Stimulated activated CD4-positive, alpha-beta T cell treated with anti-CD3 and anti-CD28 coated beads, Interleukin-15, amount 100 ng/mL, for 24 hours (primary cell): Measurements from ENCODE around the gene FBP1.
"Not testable (repeated sequence)": the region's sequence is repeated elsewhere in the genome, so short reads cannot be mapped to it uniquely, and the experiment has no call there.

Experiments
- DNase-seq: peaks from one replicate; pipeline ENCODE4 v3.0.0-alpha.2; 2020

Gene FBP1

GRCh38 chr9:94611638-94612068 lies 27.7 kb downstream of the FBP1 start:
- peak; percentile 85 for DNase-seq

DNA sequence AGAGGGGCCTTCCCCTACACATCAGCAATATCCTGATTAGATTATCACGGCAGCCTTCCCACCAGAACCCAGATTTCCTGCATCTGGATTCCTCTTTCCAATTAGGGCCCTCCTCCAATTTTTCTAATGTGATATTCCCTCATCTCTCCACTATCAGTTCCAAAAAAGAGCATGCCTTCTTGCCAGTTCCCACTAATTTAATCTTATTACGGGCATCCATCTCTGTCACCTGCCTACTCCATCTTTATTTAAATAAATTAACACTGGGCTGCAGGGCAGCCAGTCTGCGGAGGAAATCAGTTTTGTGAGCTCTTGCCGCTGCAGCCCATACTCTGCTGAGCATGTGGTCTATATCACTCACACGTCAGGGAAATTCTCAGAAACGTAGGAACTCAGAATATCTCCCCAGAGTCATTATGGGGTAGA lies 29.1 kb downstream of the FBP1 start:
- no peak for DNase-seq

GRCh38 chr9:94607423-94607691 lies 32.0 kb downstream of the FBP1 start:
- DNase-seq: no peak

GRCh38 chr9:94606646-94607422 lies 32.5 kb downstream of the FBP1 start:
- DNase-seq: no peak

- DNase-seq: peak; percentile 84
Observed at GRCh38 chr9:94603259-94604160, 35.8 kb downstream of the FBP1 start.

- DNase-seq: no peak
Observed at GRCh38 chr9:94602666-94603065, 36.7 kb downstream of the FBP1 start.

- no peak for DNase-seq
Observed at GRCh38 chr9:94600715-94601114, 38.6 kb downstream of the FBP1 start.

DNA sequence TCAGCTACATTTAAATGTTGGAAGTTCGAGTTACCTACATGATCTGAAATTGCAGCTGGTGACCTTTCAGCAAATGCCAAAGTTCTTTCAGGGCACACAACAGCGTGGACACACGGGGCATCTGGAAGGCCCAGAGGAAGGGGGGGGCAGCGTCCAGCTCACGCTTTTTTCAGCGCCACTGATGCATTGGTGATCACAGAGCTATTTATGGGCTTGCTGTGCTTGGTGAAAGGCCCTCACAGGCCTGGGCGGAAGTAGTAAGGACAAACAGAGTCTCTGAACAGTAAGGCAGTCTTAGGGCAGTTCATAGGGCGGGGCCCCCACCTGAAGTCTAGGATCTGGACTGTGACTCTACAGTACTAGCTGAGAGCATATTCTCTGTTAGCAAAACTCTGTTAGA lies 39.1 kb downstream of the FBP1 start:
- no peak for DNase-seq

DNA sequence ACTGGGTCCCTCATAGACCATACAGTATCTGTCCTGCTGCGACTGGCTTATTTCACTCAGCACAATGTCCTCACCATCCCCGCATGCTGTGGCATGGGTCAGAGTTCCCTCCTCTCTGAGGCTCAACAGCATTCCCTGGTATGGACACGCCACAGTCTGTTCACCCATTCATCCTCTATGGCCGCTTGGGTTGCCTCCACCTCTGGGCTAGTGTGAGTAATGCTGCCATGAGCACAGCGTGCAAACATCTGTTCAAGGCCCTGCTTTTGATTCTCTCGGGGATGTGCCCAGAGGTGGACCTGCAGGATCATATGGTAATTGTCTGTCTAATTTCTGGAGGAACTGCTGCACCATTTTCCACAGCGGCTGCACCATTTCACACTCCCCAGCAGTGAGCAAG lies 40.2 kb downstream of the FBP1 start:
- DNase-seq: no peak

DNA sequence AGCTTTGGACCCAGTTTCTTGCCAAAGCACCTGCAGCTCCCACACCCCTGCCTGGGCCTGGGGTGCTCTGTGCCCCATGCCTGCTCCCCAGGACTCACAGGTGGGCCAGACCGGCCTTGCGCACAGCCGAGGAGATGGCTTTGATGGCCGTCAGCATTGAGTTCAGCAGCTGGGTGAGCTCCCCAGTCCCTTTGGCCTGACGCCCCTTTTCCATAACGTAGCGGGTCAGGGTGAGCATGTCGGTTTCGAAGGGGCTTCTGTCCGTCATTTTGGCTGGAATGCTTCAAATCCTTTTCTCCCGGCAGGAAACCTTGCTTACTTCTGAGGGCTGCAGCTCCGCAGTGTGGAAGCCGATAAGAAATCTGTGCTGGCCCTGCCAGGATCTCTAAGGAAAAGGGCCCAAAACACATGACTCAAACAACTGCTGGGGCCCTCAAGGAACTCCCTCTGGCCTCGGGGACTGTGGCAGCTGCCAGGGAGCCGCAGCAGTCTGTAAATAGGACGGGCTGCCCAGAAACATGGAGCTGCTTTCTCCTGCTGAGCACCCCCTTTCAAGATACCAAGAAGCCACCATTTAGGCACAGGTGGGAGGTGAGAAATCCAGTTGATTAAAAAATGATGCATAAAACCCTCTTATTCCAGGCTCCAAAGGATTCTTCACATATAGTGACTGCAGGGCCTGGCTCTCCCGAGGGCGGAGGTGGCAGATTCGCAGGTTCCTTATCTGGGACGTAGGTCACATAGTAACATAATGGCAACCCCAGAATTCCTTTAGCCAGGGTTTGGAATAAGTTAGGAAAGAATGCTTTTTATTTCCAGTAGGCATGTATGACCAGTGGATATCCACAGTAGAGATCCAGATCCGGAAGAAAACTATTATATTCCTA lies 45.6 kb downstream of the FBP1 start, which contains the start of gene FBP2:
Gene FBP2, minus strand, starts transcription at position 366 of the 887 bp plus-strand sequence. Its CDS starts 98 bp downstream, at position 268.
- DNase-seq: no peak

- DNase-seq: not testable (repeated sequence)
Observed at GRCh38 chr9:94592683-94593082, 46.6 kb downstream of the FBP1 start.

GRCh38 chr9:94591876-94592275 lies 47.4 kb downstream of the FBP1 start:
- DNase-seq: no peak

DNA sequence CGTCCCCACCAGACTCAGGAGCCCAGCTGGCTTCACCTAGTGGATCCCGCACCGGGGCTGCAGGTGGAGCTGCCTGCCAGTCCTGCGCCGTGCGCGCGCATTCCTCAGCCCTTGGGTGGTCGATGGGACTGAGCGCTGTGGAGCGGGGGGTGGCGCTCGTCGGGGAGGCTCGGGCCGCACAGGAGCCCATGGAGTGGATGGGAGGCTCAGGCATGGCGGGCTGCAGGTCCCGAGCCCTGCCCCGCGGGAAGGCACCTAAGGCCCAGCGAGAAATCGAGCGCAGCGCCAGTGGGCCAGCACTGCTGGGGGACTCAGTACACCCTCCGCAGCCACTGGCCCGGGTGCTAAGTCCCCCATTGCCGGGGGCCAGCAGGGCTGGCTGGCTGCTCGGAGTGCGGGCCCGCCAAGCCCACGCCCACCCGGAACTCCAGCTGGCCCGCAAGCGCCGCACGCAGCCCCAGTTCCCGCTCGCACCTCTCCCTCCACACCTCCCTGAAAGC lies 48.2 kb downstream of the FBP1 start:
- DNase-seq: not testable (repeated sequence)

GRCh38 chr9:94588681-94589080 lies 50.6 kb downstream of the FBP1 start:
- no peak for DNase-seq

GRCh38 chr9:94586814-94587213 lies 52.5 kb downstream of the FBP1 start:
- DNase-seq: no peak

GRCh38 chr9:94586316-94586715 lies 53.0 kb downstream of the FBP1 start:
- no peak for DNase-seq

- no peak for DNase-seq
Observed at GRCh38 chr9:94584555-94584954, 54.8 kb downstream of the FBP1 start.

DNA sequence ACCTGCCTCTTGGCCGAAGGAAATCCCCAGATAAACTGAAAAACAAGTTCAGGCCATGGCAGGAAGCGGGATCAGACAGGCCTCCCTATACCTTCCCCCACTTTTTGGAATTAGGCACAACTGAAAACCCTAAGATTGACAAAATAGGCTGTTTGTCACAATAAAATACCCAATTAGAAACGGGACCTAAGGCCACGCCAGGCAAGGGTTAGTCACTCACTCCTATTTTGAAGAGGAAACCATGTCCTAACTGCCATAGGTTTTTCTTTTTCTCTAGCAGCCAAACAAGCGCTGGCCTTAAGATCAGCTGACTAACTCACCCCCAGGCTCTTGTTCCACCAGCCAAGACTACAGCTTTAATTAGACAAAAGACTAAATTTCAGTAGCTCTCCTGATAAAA lies 57.6 kb downstream of the FBP1 start:
- DNase-seq: no peak

- DNase-seq: no peak
Observed at GRCh38 chr9:94577571-94577970, 61.7 kb downstream of the FBP1 start.

GRCh38 chr9:94577036-94577435 lies 62.3 kb downstream of the FBP1 start:
- no peak for DNase-seq

DNA sequence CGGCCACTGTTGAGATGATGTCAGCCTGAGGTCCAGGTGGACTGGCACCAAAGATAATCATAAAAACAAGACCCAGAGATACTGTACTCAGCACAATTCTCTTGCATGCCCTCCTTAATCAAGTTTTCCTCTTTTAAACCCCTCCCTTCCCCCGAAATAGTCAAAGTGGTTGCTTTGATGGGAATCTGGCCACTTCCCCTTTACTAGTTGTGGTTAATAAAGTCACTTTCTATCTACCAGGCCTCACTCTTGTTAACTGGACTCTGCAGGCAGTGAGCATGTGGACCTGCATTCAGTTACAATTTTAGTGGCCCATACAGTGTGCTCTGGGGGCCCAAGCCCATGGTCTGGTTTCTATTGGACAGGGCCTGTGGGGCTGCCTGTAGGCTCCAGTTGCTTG lies 63.2 kb downstream of the FBP1 start:
- no peak for DNase-seq

DNA sequence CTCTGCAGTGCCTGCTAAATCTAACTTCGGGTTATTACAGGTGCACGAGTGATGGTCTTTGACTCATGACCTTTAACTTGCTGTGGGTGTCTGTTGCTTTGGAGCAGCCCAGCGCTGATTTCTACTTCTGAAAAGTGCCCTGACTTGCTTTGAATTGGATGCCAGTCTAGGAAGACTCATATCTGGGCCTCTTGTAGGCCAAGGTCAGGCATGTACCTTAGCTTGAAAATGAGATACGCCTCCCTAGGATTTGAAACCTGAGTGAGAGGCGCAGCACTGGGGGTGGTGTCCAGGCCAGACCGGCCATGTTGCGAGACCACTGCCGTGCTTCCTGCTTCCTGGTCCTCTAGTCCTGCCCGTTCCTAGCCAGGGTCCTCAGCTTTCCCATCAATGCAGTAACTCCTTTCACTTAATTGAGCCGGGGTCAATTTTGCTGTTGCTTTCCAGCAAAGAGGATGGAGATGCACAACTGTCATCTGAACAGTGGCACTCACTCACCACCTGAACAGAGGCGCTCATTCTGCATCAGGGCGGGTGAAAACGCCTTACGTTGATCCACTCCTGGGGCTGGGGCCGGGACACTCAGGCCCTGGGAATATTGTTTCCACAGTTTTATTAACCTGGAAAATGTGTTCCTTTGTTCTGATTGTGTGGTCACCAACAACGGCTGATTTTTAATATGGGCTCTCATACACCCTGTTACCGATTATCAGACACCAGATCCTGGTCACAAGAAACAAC lies 70.2 kb downstream of the FBP1 start:
- DNase-seq: no peak
